Measurements from ENCODE around the gene NT5DC3.
A peak's percentile ranks its signal among the peaks of the same experiment; 100 is the strongest.

Gene NT5DC3

DNA sequence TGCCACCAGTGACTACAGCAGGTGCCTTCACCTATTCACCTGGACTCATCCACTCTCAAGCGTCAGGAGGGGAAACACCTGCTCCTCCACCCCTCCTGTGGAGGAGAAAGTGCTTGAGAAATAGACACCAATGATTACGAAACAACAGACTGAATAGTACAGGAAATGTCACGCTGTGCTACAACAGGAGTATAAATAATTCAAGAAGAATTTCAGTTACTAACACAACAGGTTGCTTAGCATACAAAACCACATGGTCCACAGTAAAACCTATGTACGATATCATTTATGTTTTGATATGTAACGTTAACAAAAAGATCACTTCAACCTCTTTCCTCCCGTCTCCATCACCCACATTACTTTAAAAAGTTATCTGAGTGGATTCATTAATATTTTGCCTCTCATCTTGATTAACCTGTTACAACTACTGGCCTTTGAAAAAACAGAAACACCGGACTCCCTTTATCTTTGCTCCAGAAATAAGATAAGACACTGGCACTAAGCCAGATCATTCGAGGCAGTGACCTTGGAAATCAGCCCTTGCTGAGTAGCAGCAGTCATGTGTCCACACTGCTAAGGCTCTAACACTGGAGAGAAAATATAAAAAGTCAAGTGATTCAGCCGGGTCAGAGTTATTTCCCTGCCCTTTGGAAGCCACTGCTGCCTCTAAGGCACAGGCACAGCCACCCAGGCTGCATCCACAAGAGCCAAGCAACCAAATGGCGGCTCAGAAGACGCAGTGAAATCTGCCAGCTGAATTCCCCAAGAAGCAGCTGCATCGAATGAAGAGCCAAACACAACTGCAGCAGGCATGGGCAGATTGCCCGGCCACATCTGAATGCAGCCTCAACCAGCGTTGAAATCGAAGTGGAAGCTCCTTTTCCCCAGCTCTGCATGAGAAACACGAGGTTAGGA lies 40.9 kb downstream of the NT5DC3 start:
- Histone ChIP-seq H3K27me3 (ENCODE audit: insufficient read depth, poor library complexity, severe bottlenecking) (no peaks in the 10 kb centered on the region), H3K4me1 (ENCODE audit: insufficient read depth, poor library complexity, severe bottlenecking) (peaks cover 56% of the 10 kb centered on the region), H3K4me3 (ENCODE audit: severe bottlenecking) (no peak overlapping the region), H3K36me3 (ENCODE audit: low read depth) (peaks cover 43% of the 10 kb centered on the region), H3K27ac (ENCODE audit: poor library complexity, severe bottlenecking) (peak overlapping the region; percentile 88), H3K9me3 (ENCODE audit: severe bottlenecking) (no peaks in the 10 kb centered on the region)
- TF ChIP-seq CTCF (IDR thresholded peaks at IDR 0.05; ENCODE audit: poor library complexity, severe bottlenecking), result no peak
- ATAC-seq (ENCODE audit: low read depth) (peak; percentile 70), DNase-seq (ENCODE audit: low spot score) (no peak)

DNA sequence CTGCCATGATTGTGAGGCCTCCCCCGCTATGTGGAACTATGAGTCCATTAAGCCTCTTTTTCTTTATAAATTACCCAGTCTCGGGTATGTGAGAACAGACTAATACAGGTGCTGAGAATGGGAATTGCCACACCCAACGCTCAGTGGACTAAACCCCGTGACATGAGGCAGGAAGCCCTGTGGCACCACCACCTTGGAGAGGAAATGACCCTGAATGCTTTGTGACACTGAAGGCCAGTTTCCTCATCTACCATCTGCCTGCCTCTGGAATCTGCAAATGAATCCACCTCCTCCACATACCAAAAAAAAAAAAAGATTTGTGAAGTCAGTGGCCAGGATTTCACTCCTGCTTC lies 41.6 kb downstream of the NT5DC3 start:
- Histone ChIP-seq H3K36me3 (ENCODE audit: low read depth) (peaks cover 44% of the 10 kb centered on the region), H3K27ac (ENCODE audit: poor library complexity, severe bottlenecking) (peak overlapping the region; percentile 88), H3K4me3 (ENCODE audit: severe bottlenecking) (no peak overlapping the region), H3K27me3 (ENCODE audit: insufficient read depth, poor library complexity, severe bottlenecking) (no peaks in the 10 kb centered on the region), H3K4me1 (ENCODE audit: insufficient read depth, poor library complexity, severe bottlenecking) (peaks cover 49% of the 10 kb centered on the region), H3K9me3 (ENCODE audit: severe bottlenecking) (no peaks in the 10 kb centered on the region)
- ATAC-seq (ENCODE audit: low read depth) (no peak), DNase-seq (ENCODE audit: low spot score) (no peak)
- no peak for TF ChIP-seq CTCF (IDR thresholded peaks at IDR 0.05; ENCODE audit: poor library complexity, severe bottlenecking)

DNA sequence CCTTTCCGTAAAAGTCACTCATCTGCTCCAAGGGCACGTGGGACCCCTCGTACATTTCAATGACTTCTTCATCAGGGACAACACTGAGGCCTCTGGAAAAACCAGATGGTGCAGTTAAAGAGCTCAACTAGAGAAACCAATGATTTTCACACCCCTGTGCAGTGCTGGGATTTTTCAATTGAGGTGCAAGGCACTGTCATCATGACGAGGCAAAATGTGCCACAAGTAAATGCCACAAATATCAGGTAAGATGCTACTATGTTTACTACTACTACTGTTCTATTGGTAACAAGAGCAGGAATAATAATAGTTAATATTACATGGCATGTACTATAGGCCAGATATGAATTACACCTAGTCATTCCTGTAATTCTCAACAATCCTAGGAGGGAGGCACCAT lies 42.4 kb downstream of the NT5DC3 start:
- ATAC-seq (ENCODE audit: low read depth) (no peak), DNase-seq (ENCODE audit: low spot score) (no peak)
- no peak for TF ChIP-seq CTCF (IDR thresholded peaks at IDR 0.05; ENCODE audit: poor library complexity, severe bottlenecking)
- H3K4me1 ChIP-seq (ENCODE audit: insufficient read depth, poor library complexity, severe bottlenecking), result peaks cover 40% of the 10 kb centered on the region
- H3K9me3 ChIP-seq (ENCODE audit: severe bottlenecking), result no peaks in the 10 kb centered on the region
- H3K27me3 ChIP-seq (ENCODE audit: insufficient read depth, poor library complexity, severe bottlenecking), result no peaks in the 10 kb centered on the region
- no peak overlapping the region for H3K27ac ChIP-seq (ENCODE audit: poor library complexity, severe bottlenecking)
- H3K4me3 ChIP-seq (ENCODE audit: severe bottlenecking), result no peak overlapping the region
- peaks cover 49% of the 10 kb centered on the region for H3K36me3 ChIP-seq (ENCODE audit: low read depth)

DNA sequence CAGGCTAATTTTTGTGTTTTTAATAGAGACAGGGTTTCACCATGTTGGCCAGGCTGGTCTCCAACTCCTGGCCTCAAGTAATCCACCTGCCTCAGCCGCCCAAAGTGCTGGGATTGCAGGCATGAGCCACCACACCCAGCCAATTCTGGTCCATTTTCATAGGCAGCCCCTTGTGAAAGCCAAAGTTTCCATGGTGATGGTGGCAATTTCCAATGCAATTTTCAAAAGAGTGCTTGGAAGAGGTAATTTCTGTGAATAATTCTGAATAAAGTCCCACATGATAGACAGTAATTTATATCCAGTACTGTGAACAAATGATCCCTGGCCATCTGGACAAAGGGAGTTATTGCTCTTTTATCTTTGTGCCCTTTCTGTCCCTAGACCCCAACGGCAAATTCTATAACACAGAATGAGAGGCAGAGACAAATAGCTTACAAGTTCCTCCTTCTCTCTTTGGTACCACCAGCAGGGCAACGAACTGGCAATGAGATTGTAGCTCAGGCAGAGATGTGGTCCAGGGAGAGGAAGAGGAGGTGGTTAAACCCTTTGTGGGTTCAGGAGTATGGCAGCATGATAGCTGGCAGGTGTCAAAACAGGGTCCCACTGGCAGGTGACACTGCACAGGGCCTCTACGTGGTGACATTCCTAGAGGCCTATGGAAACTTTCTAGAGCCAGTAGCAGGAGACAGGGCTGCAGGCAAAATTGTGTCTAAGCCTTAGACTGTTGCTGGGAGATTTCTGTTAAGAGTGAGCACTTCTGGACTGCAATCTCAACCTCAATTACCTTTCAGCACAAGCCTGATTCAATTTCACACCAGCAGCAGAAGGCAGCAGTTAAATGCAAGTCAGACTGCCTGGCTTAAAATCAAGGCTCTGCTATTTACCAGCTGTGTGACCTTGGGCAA lies 46.5 kb downstream of the NT5DC3 start:
- H3K9me3 ChIP-seq (ENCODE audit: severe bottlenecking), result no peaks in the 10 kb centered on the region
- no peak overlapping the region for H3K4me3 ChIP-seq (ENCODE audit: severe bottlenecking)
- peaks cover 4% of the 10 kb centered on the region for H3K4me1 ChIP-seq (ENCODE audit: insufficient read depth, poor library complexity, severe bottlenecking)
- H3K27me3 ChIP-seq (ENCODE audit: insufficient read depth, poor library complexity, severe bottlenecking), result no peaks in the 10 kb centered on the region
- ATAC-seq (ENCODE audit: low read depth), result no peak
- DNase-seq (ENCODE audit: low spot score), result no peak
- no peak overlapping the region for H3K27ac ChIP-seq (ENCODE audit: poor library complexity, severe bottlenecking)
- TF ChIP-seq CTCF (IDR thresholded peaks at IDR 0.05; ENCODE audit: poor library complexity, severe bottlenecking), result no peak
- H3K36me3 ChIP-seq (ENCODE audit: low read depth), result peaks cover 74% of the 10 kb centered on the region

Data from RWPE2 (cell line).